Stimulated activated naive B cell treated with anti-CD40 and anti-IgM and Interleukin-4, amounts not matched to agents 10 μg/mL and 1 μg/mL and 100 μg/mL, for 72 hours (primary cell): ENCODE data around the gene TRIB2.

Source experiments
- ATAC-seq, 2 donors: fragments of 150-1000 bp; cut with Tn5 transposase; replicated peaks; 2 replicates each; pipeline ENCODE4 v1.10.0; 2021; ENCODE audit warnings: moderate library complexity in 1 of 2
- DNase-seq: peaks from one replicate; pipeline ENCODE4 v3.0.0; 2021
- H3K27ac Mint-ChIP-seq: one replicate; pipeline ENCODE4 v1.8.0; 2022; ENCODE audit warnings: mild to moderate bottlenecking, mixed read lengths
- H3K27me3 Mint-ChIP-seq, 2 donors: one replicate each; pipeline ENCODE4 v1.8.0; 2022; ENCODE audit warnings: mixed read lengths in 2 of 2
- H3K36me3 Mint-ChIP-seq, 2 donors: one replicate each; pipeline ENCODE4 v1.8.0; 2022; ENCODE audit warnings: mixed read lengths in 2 of 2, mild to moderate bottlenecking in 1 of 2
- H3K4me1 Mint-ChIP-seq, 2 donors: one replicate each; pipeline ENCODE4 v1.8.0; 2022; ENCODE audit warnings: mixed read lengths in 2 of 2, mild to moderate bottlenecking in 1 of 2
- H3K4me3 Mint-ChIP-seq, 2 donors: one replicate each; pipeline ENCODE4 v1.8.0; 2022; ENCODE audit warnings: mild to moderate bottlenecking in 2 of 2, mixed read lengths in 2 of 2, moderate library complexity in 1 of 2
- H3K9me3 Mint-ChIP-seq, 2 donors: one replicate each; pipeline ENCODE4 v1.8.0; 2022; ENCODE audit warnings: mixed read lengths in 2 of 2, mild to moderate bottlenecking in 1 of 2

The TRIB2 gene

DNA sequence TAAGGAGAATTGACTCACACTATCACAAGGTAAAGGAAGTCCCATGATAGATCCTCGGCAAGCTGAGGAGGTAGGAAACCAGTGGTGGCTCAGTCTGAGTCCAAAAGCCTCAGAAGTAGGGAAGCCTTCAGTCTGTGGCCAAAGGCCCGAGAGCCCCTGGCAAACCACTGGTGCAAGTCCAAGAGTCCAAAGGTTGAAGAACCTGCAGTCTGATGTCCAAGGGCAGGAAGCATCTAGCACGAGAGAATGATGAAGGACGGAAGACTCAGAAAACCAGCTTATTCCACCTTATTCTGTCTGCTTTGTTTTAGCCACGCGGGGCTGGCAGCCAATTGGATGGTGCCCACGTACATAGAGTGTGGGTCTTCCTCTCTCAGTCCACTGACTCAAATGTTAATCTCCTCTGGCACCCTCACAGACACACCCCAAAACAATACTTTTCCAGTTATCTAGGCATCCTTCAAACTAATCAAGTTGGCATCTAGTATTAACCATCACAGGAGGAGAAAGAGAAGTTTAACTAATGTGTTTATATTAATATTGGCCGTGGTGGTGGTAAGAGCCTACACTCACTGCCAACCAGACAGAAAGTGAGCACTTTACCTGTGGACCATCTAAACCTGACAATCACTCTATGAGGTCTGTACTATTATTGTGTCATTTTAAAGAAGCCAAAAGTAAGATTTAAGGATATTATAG, 8.1 kb upstream of the TRIB2 start:
- Mint-ChIP-seq H3K27ac (no peak overlapping the region), H3K4me1 (peaks cover 9 to 11% of the 10 kb centered on the region in 2 donors), H3K36me3 (no peaks in the 10 kb centered on the region), H3K27me3 (no peaks in the 10 kb centered on the region), H3K4me3 (no peak overlapping the region), H3K9me3 (peaks cover 6 to 9% of the 10 kb centered on the region in 2 donors)
- DNase-seq (no peak), ATAC-seq (no peak)

DNA sequence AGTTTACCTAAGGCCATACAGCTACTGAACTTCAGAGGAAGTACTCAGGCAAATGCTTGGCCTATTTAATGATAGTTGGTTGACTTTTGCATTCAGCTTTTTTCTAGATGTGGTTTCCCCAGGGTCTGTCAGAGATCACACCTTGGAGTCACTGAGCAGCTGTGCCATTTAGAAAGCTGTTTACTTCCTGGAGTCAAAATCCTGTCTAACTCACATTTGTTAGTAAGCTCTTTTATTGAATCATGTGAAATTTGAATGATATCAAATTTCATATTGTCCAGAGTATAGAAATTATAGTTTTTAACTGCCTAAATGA, 7.6 kb upstream of the TRIB2 start:
- DNase-seq (no peak), ATAC-seq (peak in 1 of 2 donors; percentile 49)
- no peak overlapping the region for H3K4me3 Mint-ChIP-seq
- H3K27me3 Mint-ChIP-seq, result no peaks in the 10 kb centered on the region
- H3K36me3 Mint-ChIP-seq, result no peaks in the 10 kb centered on the region
- H3K4me1 Mint-ChIP-seq, result peaks cover 9 to 11% of the 10 kb centered on the region in 2 donors
- H3K9me3 Mint-ChIP-seq, result peaks cover 6 to 9% of the 10 kb centered on the region in 2 donors
- H3K27ac Mint-ChIP-seq, result no peak overlapping the region

DNA sequence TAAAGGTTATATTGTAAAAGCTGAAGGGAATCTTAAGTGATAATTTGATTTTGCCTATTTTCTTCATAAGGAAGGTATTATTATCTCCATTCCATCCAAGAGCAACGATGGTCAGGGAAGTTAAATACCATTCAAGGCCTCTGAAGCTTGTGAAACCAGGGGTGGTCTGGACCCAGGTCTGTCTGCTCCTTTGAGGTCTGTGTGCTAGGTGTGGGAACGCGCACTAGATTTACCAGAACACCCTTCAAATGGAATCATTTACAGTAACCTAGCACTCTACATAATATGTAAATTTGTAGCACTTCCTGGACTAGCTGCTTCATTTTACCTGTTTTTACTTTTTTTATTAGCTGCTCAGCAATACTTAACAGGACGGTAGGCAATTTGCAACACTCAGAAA, 6.4 kb upstream of the TRIB2 start:
- Mint-ChIP-seq H3K27me3 (no peaks in the 10 kb centered on the region), H3K27ac (no peak overlapping the region), H3K9me3 (peaks cover 2 to 5% of the 10 kb centered on the region in 2 donors), H3K4me1 (peaks cover 10 to 12% of the 10 kb centered on the region in 2 donors), H3K36me3 (no peaks in the 10 kb centered on the region), H3K4me3 (no peak overlapping the region)
- no peak for DNase-seq
- ATAC-seq, result no peak

DNA sequence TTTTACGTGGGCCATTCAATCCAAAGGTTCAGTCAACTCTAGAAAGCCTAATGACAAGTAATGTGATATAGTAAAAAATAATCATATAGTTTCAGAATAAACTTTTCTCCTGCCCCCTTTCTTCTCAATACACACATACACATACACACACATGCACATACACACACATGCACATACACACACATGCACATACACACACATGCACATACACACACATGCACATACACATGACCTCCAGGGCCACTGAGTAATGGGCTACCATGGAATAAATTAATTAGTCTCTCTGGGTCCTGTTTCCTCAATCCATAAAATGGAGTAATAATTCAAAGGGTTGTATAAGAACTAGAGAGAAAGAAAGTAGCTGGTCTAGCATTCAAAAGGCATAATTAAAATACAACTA, 5.4 kb upstream of the TRIB2 start:
- Mint-ChIP-seq H3K9me3 (no peaks in the 10 kb centered on the region), H3K36me3 (no peaks in the 10 kb centered on the region), H3K27me3 (no peaks in the 10 kb centered on the region), H3K4me1 (peaks cover 16 to 21% of the 10 kb centered on the region in 2 donors), H3K4me3 (no peak overlapping the region), H3K27ac (no peak overlapping the region)
- no peak for DNase-seq
- no peak for ATAC-seq

DNA sequence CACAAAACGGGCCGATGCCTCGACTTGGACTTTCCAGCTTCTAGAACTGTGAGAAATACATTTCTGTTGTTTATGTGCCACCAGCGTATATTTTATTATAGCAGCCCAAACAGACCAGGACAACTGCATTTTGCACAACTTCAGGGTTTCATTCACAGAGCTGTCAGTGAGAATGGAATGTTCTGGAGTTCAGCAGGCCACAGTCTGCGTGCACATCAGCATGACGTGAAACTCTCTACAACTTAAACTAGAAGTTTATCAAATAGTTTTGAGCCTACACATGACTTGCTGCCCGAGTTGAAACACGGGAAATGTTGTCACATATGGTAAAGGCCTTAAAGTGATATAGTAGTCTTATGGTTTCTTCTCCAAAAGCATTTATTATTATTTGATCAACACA, 3.9 kb upstream of the TRIB2 start:
- ATAC-seq, result no peak
- no peak overlapping the region for H3K27ac Mint-ChIP-seq
- peaks cover 16 to 22% of the 10 kb centered on the region in 2 donors for H3K4me1 Mint-ChIP-seq
- DNase-seq, result no peak
- no peaks in the 10 kb centered on the region for H3K27me3 Mint-ChIP-seq
- H3K9me3 Mint-ChIP-seq, result no peaks in the 10 kb centered on the region
- H3K36me3 Mint-ChIP-seq, result no peaks in the 10 kb centered on the region
- no peak overlapping the region for H3K4me3 Mint-ChIP-seq

DNA sequence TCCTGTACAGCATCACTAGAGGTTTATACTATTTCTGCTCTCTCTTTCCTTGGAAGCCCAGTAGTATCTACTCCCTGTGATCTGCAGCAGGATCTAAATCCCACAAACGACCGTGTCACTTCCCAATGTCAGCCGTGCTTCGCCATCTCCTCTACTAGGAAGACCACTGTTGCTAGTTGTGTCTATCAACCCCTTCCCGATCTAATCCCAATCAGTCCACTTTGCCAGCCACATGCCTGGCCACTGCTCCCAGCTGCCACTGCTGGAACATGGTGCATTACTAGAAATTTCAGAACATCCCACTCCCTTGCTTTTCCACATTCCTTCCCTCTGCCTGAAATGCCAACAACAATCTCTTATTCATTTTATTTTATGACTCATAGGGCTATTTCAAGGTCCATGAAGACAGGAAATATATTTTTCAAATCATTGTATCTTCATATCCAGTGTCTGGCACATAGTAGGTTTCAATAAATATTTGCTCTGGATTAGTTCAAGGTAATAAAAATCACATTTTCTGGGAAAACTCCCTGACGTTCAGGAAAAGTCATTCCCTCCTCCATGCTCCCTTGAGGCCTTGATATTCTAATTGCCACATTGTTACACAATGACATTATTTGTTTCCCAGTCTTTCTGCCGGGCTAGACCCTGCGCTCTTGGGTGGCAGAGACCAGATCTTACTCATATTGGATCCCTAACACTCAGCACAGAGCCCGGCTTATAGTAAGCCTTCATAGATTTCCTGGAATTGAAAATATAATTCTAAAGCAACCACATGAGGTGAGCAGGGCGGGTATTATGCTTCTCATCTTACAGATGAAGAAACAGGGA, 2.1 kb upstream of the TRIB2 start:
- peaks cover 24 to 38% of the 10 kb centered on the region in 2 donors for H3K4me1 Mint-ChIP-seq
- H3K9me3 Mint-ChIP-seq, result no peaks in the 10 kb centered on the region
- H3K36me3 Mint-ChIP-seq, result no peaks in the 10 kb centered on the region
- H3K27me3 Mint-ChIP-seq, result no peaks in the 10 kb centered on the region
- ATAC-seq (no peak), DNase-seq (no peak)
- H3K27ac Mint-ChIP-seq, result no peak overlapping the region
- no peak overlapping the region for H3K4me3 Mint-ChIP-seq

DNA sequence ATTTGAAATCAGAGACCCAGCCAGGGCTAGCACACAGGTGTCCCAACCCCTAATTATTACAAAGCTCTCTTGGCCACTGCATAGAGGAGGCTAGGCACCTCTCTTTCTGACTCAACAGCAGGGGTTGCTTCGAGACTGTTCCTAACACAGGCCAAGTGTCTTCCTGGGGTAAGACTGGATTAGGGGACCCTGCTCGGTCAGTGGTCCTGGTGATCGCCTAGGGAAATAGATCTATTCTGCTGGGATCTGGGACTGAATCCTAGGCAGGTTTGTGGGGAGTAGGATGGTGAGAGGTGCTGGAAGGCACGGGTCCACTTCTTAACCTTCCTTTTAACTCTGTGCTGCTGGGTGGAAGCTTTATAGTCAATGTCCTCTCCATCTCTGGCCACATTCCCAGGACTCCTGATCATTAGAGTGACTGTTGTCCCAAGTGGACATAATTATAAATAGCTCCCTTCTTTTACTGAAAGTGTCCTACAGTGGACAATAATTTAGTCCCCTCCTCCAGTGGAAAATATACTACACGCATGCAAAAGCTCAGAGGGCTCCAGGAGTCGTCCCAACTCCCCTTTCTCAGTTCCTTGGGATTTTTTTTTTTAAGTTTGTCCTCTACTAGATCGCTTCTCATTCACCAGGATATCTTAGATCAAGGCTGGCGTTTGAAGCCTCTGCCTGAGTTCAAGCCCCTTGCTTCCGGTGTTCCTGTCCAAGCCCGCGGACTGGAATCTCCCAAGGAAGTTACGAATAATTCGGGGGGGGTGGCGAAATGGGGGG, 1.3 kb upstream of the TRIB2 start:
- ATAC-seq (no peak), DNase-seq (no peak)
- Mint-ChIP-seq H3K4me3 (peak overlapping the region; percentile 84 to 90), H3K36me3 (no peaks in the 10 kb centered on the region), H3K9me3 (no peaks in the 10 kb centered on the region), H3K27ac (no peak overlapping the region), H3K4me1 (peaks cover 26 to 46% of the 10 kb centered on the region in 2 donors), H3K27me3 (no peaks in the 10 kb centered on the region)

DNA sequence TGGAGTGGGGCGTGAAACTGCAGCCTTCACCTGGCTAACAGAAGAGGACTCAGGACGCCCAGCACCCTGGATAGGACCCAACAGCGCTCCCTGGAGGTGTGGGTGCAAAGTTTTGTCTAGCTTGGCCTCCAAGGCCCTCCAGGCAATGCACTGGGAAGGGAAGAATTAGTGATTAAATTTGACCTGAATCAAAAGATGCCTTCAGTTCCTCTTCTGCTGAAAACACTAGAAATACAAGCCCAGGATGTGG, 779 bp upstream of the TRIB2 start:
- Mint-ChIP-seq H3K27ac (peak overlapping the region; percentile 82), H3K27me3 (no peaks in the 10 kb centered on the region), H3K4me3 (peak overlapping the region; percentile 84 to 90), H3K4me1 (peaks cover 27 to 46% of the 10 kb centered on the region in 2 donors), H3K36me3 (no peaks in the 10 kb centered on the region), H3K9me3 (no peaks in the 10 kb centered on the region)
- DNase-seq, result peak; percentile 65
- ATAC-seq, result peak; percentile 42 to 50

DNA sequence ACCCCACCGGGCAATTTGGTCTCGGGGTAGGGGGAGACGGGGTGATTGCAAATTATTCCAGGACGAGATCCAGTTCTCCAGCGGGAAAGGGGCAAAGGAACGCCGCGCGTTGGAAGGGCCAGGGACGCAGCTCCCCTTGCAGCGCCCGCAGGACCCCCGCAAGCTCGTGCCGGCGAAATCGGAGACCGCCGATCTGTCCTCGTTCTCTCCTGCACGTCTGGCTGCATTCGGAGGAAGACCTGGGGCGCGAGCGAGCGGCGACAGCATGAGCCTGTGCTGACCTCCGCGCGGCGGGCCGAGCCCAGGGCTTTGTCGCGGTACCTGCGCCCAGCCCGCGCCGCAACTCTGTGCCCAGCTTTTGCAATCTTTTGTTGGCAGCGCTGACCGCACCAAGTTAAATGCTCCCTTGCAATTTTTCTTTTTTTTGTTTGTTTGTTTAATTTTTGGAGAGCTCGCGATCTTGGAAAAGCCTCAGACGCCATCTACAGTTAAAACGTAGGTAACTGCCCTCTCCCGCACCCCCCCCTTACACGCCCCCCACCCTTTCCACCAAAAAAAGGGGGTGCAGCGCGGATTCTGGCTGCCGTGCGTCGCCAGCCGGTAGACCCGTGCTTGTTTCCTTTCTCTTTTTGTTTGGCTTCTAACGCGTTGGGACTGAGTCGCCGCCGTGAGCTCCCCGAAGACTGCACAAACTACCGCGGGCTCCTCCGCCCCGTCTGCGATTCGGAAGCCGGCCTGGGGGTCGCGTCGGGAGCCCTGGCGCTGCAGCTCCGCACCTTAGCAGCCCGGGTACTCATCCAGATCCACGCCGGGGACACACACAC, 667 bp downstream of the TRIB2 start:
- Mint-ChIP-seq H3K27me3 (no peaks in the 10 kb centered on the region), H3K4me1 (peaks cover 30 to 57% of the 10 kb centered on the region in 2 donors), H3K27ac (peak overlapping the region; percentile 92), H3K9me3 (no peaks in the 10 kb centered on the region), H3K36me3 (no peaks in the 10 kb centered on the region), H3K4me3 (peak overlapping the region; percentile 90 to 93)
- ATAC-seq (peak; percentile 49 to 54), DNase-seq (peak; percentile 29)

DNA sequence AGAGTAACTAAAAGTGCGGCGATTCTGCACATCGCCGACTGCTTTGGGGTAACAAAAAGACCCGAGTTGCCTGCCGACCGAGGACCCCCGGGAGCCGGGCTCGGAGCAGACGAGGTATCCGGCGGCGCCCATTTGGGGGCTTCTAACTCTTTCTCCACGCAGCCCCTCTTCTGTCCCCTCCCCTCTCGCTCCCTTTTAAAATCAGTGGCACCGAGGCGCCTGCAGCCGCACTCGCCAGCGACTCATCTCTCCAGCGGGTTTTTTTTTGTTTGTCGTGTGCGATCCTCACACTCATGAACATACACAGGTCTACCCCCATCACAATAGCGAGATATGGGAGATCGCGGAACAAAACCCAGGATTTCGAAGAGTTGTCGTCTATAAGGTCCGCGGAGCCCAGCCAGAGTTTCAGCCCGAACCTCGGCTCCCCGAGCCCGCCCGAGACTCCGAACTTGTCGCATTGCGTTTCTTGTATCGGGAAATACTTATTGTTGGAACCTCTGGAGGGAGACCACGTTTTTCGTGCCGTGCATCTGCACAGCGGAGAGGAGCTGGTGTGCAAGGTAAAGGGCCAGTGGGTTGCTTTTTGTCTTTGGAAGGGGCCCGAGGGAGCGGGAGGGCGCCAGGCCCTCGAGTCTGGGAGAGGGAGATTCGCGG, 1.4 kb downstream of the TRIB2 start:
- peak; percentile 11 to 14 for ATAC-seq
- no peaks in the 10 kb centered on the region for H3K36me3 Mint-ChIP-seq

DNA sequence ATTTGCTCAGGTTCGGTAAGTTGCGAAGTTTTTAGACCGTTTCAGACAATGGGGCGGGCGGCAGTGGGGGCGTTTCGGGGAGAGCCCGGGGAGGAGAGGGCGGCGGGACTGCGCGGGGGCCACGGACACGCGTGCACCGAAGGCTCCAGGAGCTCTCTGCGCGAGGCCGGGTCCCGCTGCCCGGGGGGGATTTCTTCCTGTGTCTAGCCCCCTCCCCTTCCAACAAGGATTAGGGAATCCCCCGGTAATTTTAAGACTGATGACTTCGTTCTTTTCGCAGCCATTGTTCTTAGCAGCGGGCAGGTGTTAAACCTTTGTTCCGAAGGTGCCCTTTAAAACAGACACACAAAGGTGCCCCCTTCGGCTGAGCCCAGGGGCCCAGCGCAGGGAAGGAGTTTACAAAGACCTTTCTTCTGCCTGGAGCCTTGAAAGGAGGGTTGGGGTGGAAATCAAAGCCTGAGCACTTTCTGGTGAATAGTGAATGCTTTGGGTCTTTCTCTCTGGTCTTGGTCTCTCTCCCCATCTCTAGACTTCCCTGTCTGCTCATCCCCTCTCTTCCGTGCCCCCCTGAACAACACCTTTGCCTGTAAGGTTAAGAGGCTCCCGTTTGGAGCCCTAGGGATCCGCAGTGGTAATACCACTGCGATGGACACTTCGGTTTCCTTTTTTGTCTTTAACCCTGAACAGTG, 2.1 kb downstream of the TRIB2 start:
- H3K36me3 Mint-ChIP-seq, result peaks cover 0 to under 1% of the 10 kb centered on the region in 2 donors
- H3K4me1 Mint-ChIP-seq, result peaks cover 35 to 69% of the 10 kb centered on the region in 2 donors
- DNase-seq (no peak), ATAC-seq (no peak)
- H3K27ac Mint-ChIP-seq, result peak overlapping the region; percentile 92
- peak overlapping the region; percentile 90 to 93 for H3K4me3 Mint-ChIP-seq
- no peaks in the 10 kb centered on the region for H3K27me3 Mint-ChIP-seq
- no peaks in the 10 kb centered on the region for H3K9me3 Mint-ChIP-seq

More for the DNA sequence above, 1.4 kb downstream of the TRIB2 start:
- Mint-ChIP-seq H3K27me3 (no peaks in the 10 kb centered on the region), H3K4me1 (peaks cover 31 to 64% of the 10 kb centered on the region in 2 donors), H3K4me3 (peak overlapping the region; percentile 90 to 93), H3K27ac (peak overlapping the region; percentile 92), H3K9me3 (no peaks in the 10 kb centered on the region)
- peak; percentile 28 for DNase-seq

DNA sequence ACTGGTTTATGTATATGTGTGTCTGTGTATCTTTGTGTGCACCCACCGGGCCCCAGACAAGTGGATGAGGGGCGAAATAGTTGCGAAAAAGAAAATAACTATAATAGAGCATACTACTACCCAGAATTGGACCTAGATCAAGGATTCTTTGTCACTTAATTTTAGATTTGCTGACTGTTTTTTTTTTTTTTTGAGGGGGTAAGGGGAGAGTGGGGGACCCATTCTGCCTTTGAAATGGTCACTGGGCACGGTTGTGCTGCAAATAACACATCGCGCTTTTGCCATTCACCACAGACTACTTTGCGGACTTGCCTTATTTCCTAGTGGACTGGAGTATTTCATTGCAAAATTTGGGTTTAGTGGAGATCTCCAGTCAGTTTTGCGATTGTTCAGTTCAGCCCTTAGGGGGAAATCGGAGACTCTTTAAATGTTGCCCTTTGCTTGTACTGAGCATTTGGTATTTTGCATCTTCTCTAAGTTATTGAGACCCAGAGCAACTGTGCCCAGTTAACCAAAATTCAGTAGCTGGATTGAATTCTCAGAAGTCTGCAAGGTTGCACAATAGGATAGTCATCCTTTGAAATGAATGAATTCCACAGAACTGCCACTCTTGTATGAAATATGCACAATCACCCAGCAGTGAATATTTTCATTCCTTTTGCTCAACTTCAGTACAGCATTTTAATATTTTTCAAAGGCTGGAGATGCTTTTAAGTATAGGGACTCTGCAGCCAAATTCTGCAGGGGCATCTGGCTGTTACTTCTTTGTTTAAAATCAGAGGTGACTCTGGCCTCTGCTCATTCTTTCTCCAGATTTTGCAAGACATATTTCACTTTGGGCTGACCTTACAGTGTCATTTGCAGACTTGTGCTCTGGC, 2.9 kb downstream of the TRIB2 start:
- Mint-ChIP-seq H3K27ac (no peak overlapping the region), H3K9me3 (no peaks in the 10 kb centered on the region), H3K36me3 (peaks cover 0 to 1% of the 10 kb centered on the region in 2 donors), H3K4me1 (peaks cover 39 to 77% of the 10 kb centered on the region in 2 donors), H3K27me3 (no peaks in the 10 kb centered on the region), H3K4me3 (peak overlapping the region; percentile 90 to 93)
- ATAC-seq (no peak), DNase-seq (no peak)
